Lung (tissue), 12 donors: Measurements from ENCODE around the gene PROSER2. TPM values are rescaled to one million over a fixed set of nuclear protein-coding genes. Genes with fewer than 3 reads are reported as not detected.

Source experiments
- ATAC-seq: fragments of 200-7000 bp; cut with Tn5 transposase; one replicate; pipeline ENCODE4 v1.9.1; 2020; ENCODE audit warnings: moderate number of reproducible peaks; ENCODE audit not compliant: insufficient read depth, low FRiP score
- DNase-seq, 3 donors: peaks; one replicate each; pipeline ENCODE4 v3.0.0-alpha.2; 2013 to 2017
- H3K27ac ChIP-seq, 2 donors: one replicate each; pipeline ENCODE4 v1.5.1; 2013; ENCODE audit warnings: mild to moderate bottlenecking in 2 of 2, moderate library complexity in 2 of 2, control low read depth in 1 of 2, inconsistent platforms in 1 of 2, low read depth in 1 of 2, low read length in 1 of 2
- H3K27me3 ChIP-seq, 3 donors: one replicate each; pipeline ENCODE4 v1.5.1; 2013; ENCODE audit warnings: low read length in 2 of 3; ENCODE audit not compliant: control insufficient read depth in 3 of 3, insufficient read depth in 3 of 3
- H3K36me3 ChIP-seq, 4 donors: one replicate each; pipeline ENCODE4 v1.5.1; 2013; ENCODE audit warnings: low read length in 4 of 4, mild to moderate bottlenecking in 1 of 4, moderate library complexity in 1 of 4; ENCODE audit not compliant: control insufficient read depth in 4 of 4, insufficient read depth in 4 of 4
- H3K4me1 ChIP-seq, 5 donors: one replicate each; pipeline ENCODE4 v1.5.1; 2013; ENCODE audit warnings: low read length in 5 of 5, mild to moderate bottlenecking in 2 of 5, moderate library complexity in 1 of 5; ENCODE audit not compliant: control insufficient read depth in 5 of 5, insufficient read depth in 5 of 5
- H3K4me3 ChIP-seq: one replicate; pipeline ENCODE4 v1.5.1; 2013; ENCODE audit warnings: mild to moderate bottlenecking, control low read depth, moderate library complexity
- H3K9ac ChIP-seq, 2 donors: one replicate each; pipeline ENCODE4 v1.5.1; 2013; ENCODE audit warnings: low read length in 2 of 2, control low read depth in 1 of 2; ENCODE audit not compliant: insufficient read depth in 1 of 2
- H3K9me3 ChIP-seq, 4 donors: one replicate each; pipeline ENCODE4 v1.5.1; 2013; ENCODE audit warnings: low read length in 3 of 4, mild to moderate bottlenecking in 1 of 4, moderate library complexity in 1 of 4; ENCODE audit not compliant: control insufficient read depth in 4 of 4, insufficient read depth in 3 of 4
- CTCF ChIP-seq: IDR thresholded peaks from 2 replicates; pipeline ENCODE4 v1.5.1; 2012; ENCODE audit warnings: mild to moderate bottlenecking; ENCODE audit errors: control extremely low read depth, extremely low read depth
- WGBS, 2 donors: extraction: QIAGEN DNeasy Blood & Tissue Kit; methylation state at CpG; one replicate each; pipeline ENCODE4 v1.1.7; 2013; 5-methylcytosine and 5-hydroxymethylcytosine counted together
- polyA plus RNA-seq, 2 donors: library from polyadenylated mRNA; stranded (reverse); fragments of 200-250 nt; gene quantifications; one replicate each; pipeline ENCODE4 v1.2.1, GENCODE V29; 2013
- total RNA-seq, 2 donors: library from RNA; depleted of rRNA in 1 of 2; stranded (reverse); fragments of >200 nt in 1 of 2; gene quantifications; one replicate each; pipeline ENCODE4 v1.2.1, GENCODE V29; 2014 to 2021
- donor health status: control.
- donor health status: control.
- donor health status: Bipolar disorder and iron deficiency.
- donor health status: healthy.
- donor health status: DM: yes; HTN: yes; CAD: no.

The PROSER2 gene
- total and polyA plus RNA-seq, 4 donors: 8.2 to 23.9 (median 10.3) TPM

GRCh38 chr10:11798845-11799735 lies 24.1 kb upstream of the PROSER2 start:
- no peak for TF ChIP-seq CTCF
- no peak overlapping the region for H3K27ac ChIP-seq
- peaks cover 0 to 5% (median 0%) of the 10 kb centered on the region in 5 donors for H3K4me1 ChIP-seq
- no peak overlapping the region for H3K9ac ChIP-seq
- WGBS, 2 donors: 68 to 69% methylated on average over 18 of the region's 18 CpGs
- H3K4me3 ChIP-seq: no peak overlapping the region
- DNase-seq: peak in 2 of 3 donors; percentile 4 to 19
- no peaks in the 10 kb centered on the region for H3K36me3 ChIP-seq
- H3K9me3 ChIP-seq: peaks cover 0 to 3% (median 0%) of the 10 kb centered on the region in 4 donors
- no peak for ATAC-seq
- no peaks in the 10 kb centered on the region for H3K27me3 ChIP-seq

- H3K9ac ChIP-seq: no peak overlapping the region
- H3K4me3 ChIP-seq: no peak overlapping the region
- H3K27me3 ChIP-seq: no peaks in the 10 kb centered on the region
- WGBS, 2 donors: 90 to 91% methylated on average over 9 of the region's 9 CpGs
- peaks cover 0 to 5% (median 0%) of the 10 kb centered on the region in 5 donors for H3K4me1 ChIP-seq
- no peak for ATAC-seq
- no peaks in the 10 kb centered on the region for H3K36me3 ChIP-seq
- no peak overlapping the region for H3K27ac ChIP-seq
- TF ChIP-seq CTCF: no peak
- DNase-seq: no peak
- peaks cover 0 to 2% (median 0%) of the 10 kb centered on the region in 4 donors for H3K9me3 ChIP-seq
These were observed 23.4 kb upstream of the PROSER2 start for GRCh38 chr10:11799736-11800080.

- Histone ChIP-seq H3K9me3 (no peaks in the 10 kb centered on the region), H3K27me3 (no peaks in the 10 kb centered on the region), H3K27ac (no peak overlapping the region), H3K4me3 (no peak overlapping the region), H3K9ac (no peak overlapping the region), H3K36me3 (no peaks in the 10 kb centered on the region), H3K4me1 (peaks cover 0 to 3% (median 0%) of the 10 kb centered on the region in 5 donors)
- no peak for TF ChIP-seq CTCF
- WGBS, 2 donors: 92 to 93% methylated on average over 16 of the region's 16 CpGs
- DNase-seq (no peak), ATAC-seq (no peak)
These were observed 18.8 kb upstream of the PROSER2 start for GRCh38 chr10:11804336-11804735.
